ENCODE results near the gene SPG11.

- TF ChIP-seq HDGF (IDR thresholded peaks at IDR 0.05; ENCODE audit: borderline replicate concordance) (no peak), TARDBP (IDR thresholded peaks at IDR 0.05) (no peak), L3MBTL2 (conservative IDR thresholded peaks at IDR 0.05) (no peak), ZNF384 (IDR thresholded peaks at IDR 0.05) (no peak), FOXM1 (IDR thresholded peaks at IDR 0.05; ENCODE audit: borderline replicate concordance) (no peak), ARNT (IDR thresholded peaks at IDR 0.05) (no peak)
Measured at GRCh38 chr15:44712346-44713005, 49.0 kb upstream of the SPG11 start.

Data from HEK293T (cell line).